NCI-H2107 treated with DMSO at 0.1 percent for 48 hours (cell line): ENCODE results near the gene SERPINB4.
"Not testable (repeated sequence)": the region's sequence is repeated elsewhere in the genome, so short reads cannot be mapped to it uniquely, and the experiment has no call there.

Source experiments
- DNase-seq: peaks from one replicate; lab custom pipeline; 2025; ENCODE audit not compliant: unreplicated experiment; lab: John Stamatoyannopoulos, UW

SERPINB4 gene

DNA sequence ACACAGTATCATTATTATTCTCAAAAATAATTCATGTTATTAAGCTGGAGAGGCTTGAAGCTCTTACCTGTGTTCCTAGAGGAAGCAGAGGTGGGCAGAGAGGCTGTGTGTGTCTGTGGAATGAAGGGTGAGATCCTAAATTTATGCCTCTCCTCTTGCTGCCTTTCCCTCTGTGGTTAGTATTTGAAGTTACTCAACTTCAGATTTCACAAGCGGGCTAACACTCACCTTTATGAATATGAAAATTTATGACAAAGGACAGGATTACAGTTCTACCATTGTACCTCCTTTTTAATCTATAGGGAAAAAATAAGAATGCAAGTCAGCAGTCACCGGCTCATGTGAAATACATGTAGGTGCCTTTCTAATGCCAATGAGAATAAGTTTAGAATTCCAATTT, at the start of gene SERPINB4:
SERPINB4 (minus strand) TSS at position 115 of the 400 bp plus-strand sequence. CDS start 679 bp downstream, outside the sequence.
- DNase-seq: not testable (repeated sequence)

DNA sequence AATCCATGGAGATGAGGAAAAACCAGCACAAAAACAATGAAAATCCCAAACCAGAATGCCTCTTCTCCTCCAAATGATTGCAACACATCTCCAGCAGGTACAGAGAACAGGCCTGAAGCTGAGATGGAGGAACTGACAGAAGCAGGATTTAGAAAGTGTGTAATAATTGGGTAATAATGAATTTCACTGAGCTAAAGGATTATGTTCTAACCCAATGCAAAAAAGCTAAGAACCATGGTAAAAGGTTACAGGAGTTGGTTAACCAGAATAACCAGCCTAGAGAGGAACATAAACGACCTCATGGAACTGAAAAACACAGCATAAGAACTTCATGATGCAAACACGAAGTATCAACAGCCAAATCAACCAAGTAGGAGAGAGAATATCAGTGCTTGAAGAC, 45.0 kb upstream of the SERPINB4 start:
- DNase-seq: no peak

- no peak for DNase-seq
Measured at GRCh38 chr18:63686871-63687270, 42.8 kb upstream of the SERPINB4 start.

DNA sequence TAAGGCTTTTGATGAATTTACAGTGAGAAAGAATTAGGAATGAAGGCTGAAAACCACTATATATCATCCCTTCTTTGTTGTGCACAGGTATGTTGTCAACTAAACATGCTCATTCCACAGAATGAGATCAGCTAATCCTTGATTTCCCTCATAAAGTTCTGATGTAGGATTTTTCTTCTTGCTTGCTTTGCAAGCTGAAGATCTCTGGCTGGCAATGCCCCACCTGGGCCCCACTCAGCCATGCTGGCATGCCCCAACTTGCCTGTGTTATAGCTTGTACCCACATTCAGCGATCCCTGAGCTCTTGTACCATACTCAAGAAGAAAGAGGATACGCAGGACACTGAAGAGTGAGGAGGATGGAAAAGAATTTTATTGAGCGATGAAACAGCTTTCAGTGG, 40.7 kb upstream of the SERPINB4 start:
- DNase-seq: no peak

DNA sequence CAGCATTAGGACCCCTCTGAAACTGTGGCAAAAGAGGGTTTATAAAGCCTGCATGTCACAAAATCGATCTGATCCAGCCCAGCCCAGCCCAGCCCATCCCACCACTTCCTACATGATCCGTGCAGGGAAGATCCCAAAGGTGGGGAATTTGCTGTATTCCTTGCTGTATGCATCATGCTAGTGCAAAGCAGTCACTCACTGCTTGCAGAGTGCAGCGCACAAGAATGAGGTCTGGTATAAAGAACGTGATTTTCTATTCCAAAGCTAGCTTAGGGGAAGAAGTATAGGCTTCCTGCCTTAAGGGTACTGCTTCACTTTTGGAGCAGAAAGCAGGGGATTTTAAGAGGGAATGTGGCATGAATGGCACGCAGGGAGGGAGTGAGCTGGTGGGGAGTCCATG, 39.8 kb upstream of the SERPINB4 start:
- DNase-seq: no peak

GRCh38 chr18:63683152-63683551, 39.1 kb upstream of the SERPINB4 start:
- DNase-seq: no peak

GRCh38 chr18:63681449-63682340, 37.6 kb upstream of the SERPINB4 start:
- no peak for DNase-seq

- no peak for DNase-seq
Measured at GRCh38 chr18:63679820-63680606, 36.0 kb upstream of the SERPINB4 start.

- no peak for DNase-seq
Measured at GRCh38 chr18:63677500-63678225, 33.6 kb upstream of the SERPINB4 start.

DNA sequence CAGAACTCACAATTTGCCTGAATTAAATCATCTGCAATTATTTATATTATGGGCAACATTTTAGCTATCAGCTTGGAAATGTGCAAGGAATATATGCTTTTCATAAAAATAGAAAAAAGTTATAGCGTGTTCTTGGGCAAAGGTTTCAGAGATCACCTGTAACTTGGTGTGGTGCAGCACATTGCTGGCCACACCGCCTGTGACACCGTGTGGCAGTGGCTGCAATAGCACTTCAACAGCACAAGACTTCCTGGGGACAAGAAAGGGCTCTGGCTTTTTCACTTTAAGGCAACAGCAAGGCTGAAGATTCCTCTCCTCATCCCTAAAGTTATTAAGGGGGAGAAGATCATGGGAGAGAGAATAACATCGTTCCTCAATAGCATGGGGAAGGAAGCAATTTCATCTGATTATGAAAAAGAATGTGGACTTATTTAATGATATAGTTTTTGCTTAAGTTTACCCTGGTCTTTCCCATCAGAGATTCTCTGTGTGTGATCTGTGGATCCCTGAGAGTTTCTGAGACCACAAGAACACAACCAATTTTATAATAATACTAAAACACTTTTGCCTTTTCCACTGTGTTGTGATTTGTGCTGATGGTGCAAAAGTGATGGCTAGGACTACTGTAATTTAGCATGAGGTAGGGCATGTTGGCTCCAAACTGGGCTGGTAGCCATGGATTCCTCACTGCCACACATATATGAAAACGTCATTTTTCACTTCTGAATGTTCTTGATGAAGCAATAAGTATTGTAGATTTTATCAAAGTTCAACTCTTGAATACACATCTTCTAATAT, 32.7 kb upstream of the SERPINB4 start:
- peak; percentile 4 for DNase-seq

- DNase-seq: no peak
Measured at GRCh38 chr18:63664571-63664970, 20.5 kb upstream of the SERPINB4 start.

- not testable (repeated sequence) for DNase-seq
Measured at GRCh38 chr18:63661750-63662149, 17.7 kb upstream of the SERPINB4 start, which contains the start of gene SERPINB3. Gene SERPINB3, minus strand, starts transcription at chr18:63661893. Its CDS starts 677 bp downstream, at chr18:63661216.

- not testable (repeated sequence) for DNase-seq
Measured at GRCh38 chr18:63658920-63659319, 14.9 kb upstream of the SERPINB4 start.

- not testable (repeated sequence) for DNase-seq
Measured at GRCh38 chr18:63650271-63650670, 6.2 kb upstream of the SERPINB4 start.

DNA sequence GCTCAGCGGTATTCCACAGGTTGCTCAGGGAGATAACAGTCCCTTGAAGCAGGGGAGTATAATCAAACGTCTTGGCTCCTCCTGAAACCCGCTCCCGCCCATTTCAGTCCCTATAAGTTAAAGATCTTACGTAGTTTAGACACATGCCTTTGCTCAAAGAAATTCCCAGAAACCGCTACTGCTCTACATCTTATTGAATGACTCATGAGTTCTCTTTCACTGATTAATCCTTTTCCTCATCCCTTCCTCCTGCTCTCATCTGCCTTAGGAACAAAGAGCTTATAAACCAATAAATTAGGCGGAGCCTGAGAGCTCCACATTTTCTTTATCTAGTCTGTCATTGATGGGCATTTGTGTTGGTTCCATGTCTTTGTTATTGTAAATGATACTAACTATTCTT, 4.2 kb upstream of the SERPINB4 start:
- DNase-seq: no peak

- no peak for DNase-seq
Measured at GRCh38 chr18:63646936-63647335, 2.9 kb upstream of the SERPINB4 start.

GRCh38 chr18:63644694-63645093, 638 bp upstream of the SERPINB4 start:
- DNase-seq: not testable (repeated sequence)

DNA sequence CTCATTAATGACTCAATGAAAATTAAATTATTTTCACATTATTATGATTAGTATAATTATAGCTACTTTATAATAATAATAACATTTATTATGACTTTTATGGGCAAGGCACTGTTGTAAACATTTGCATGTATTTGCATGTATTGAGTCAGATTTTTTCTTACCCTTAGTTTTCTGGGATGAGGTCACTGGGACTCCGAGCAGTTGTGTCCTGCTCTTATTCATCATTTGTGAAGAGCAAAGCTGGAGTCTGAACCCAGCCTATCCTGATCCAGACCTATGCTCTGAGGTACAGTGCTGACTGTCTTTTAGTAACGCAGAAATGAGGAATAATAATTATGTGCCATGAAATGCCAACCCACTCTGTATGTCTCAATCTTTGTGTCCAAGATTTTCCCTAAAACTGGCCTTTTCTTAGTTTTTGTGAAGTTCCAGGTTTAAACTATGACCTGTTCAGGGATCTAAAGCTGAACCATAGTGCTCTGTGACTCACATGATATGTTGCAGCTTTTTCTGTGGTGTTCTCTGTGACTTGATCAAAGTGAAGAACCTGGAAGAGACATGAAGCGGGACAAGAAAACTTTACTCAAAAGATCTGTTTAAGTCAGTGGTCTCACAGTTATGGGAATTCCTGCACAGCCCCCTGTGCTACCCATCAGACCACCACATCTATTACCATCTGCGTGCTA, 1.2 kb downstream of the SERPINB4 start:
- DNase-seq: not testable (repeated sequence)

- DNase-seq: not testable (repeated sequence)
Measured at GRCh38 chr18:63641157-63641680, 2.8 kb downstream of the SERPINB4 start.
